ENCODE data around the gene INPP5D.

The INPP5D gene

DNA sequence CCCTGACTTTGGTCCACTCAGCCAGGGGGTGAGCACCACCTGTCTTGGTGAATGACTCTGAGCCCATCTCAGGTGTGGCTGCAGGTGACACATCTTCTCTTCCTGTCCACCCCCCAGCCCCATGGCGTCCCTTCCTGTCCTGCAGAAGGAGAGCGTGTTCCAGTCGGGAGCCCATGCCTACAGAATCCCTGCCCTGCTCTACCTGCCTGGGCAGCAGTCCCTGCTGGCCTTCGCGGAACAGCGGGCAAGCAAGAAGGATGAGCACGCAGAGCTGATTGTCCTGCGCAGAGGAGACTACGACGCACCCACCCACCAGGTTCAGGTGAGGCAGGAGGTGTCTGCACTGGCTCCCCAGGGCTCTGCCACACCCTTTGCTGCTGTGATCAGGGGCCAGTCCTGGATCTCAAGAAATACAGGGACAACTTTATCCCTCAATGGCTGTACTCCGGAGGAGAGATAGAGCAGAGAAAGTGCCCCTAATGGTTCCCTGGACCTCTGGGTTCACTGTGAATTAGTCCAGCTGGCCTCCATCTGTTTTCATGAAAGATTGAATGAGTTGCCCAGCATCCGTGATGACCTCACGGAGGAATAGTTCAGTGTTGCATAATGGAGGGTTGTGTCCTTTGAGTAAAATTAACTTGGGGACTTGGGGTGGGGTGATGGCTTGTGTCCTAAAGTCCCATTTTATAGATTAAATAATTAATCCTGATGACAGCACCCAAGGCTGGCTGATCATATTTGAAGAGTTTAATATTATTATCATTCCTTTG, 27.4 kb upstream of the INPP5D start, which contains the start of gene NEU2:
TSS of gene NEU2 (plus strand) at position 122 of the 770 bp plus-strand sequence. CDS start at position 122, 0 bp downstream.
- ATAC-seq = no peak
- TF ChIP-seq PPARA (CRISPR knock-in tag; IDR thresholded peaks at IDR 0.05; ENCODE audit: borderline replicate concordance) (no peak), ARNTL (CRISPR knock-in tag; IDR thresholded peaks at IDR 0.05; ENCODE audit: borderline replicate concordance, low read depth) (no peak), ZNF70 (CRISPR knock-in tag; IDR thresholded peaks at IDR 0.05) (no peak), TCF4 (CRISPR knock-in tag; IDR thresholded peaks at IDR 0.05; ENCODE audit: borderline replicate concordance) (no peak), TOX (CRISPR knock-in tag; IDR thresholded peaks at IDR 0.05; ENCODE audit: borderline replicate concordance) (no peak), ZFP3 (CRISPR knock-in tag; IDR thresholded peaks at IDR 0.05) (no peak), ESRRG (CRISPR knock-in tag; IDR thresholded peaks at IDR 0.05) (no peak), CSDC2 (CRISPR knock-in tag; IDR thresholded peaks at IDR 0.05) (no peak), ISL1 (CRISPR knock-in tag; IDR thresholded peaks at IDR 0.05) (no peak), CREB5 (CRISPR knock-in tag; IDR thresholded peaks at IDR 0.05; ENCODE audit: low read depth) (no peak), RARB (CRISPR knock-in tag; IDR thresholded peaks at IDR 0.05) (no peak)
- TF ChIP-seq, protein P1, sequence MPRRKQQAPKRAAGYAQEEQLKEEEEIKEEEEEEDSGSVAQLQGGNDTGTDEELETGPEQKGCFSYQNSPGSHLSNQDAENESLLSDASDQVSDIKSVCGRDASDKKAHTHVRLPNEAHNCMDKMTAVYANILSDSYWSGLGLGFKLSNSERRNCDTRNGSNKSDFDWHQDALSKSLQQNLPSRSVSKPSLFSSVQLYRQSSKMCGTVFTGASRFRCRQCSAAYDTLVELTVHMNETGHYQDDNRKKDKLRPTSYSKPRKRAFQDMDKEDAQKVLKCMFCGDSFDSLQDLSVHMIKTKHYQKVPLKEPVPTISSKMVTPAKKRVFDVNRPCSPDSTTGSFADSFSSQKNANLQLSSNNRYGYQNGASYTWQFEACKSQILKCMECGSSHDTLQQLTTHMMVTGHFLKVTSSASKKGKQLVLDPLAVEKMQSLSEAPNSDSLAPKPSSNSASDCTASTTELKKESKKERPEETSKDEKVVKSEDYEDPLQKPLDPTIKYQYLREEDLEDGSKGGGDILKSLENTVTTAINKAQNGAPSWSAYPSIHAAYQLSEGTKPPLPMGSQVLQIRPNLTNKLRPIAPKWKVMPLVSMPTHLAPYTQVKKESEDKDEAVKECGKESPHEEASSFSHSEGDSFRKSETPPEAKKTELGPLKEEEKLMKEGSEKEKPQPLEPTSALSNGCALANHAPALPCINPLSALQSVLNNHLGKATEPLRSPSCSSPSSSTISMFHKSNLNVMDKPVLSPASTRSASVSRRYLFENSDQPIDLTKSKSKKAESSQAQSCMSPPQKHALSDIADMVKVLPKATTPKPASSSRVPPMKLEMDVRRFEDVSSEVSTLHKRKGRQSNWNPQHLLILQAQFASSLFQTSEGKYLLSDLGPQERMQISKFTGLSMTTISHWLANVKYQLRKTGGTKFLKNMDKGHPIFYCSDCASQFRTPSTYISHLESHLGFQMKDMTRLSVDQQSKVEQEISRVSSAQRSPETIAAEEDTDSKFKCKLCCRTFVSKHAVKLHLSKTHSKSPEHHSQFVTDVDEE (CRISPR knock-in tag; IDR thresholded peaks at IDR 0.05) = no peak
- TF ChIP-seq, protein P2, sequence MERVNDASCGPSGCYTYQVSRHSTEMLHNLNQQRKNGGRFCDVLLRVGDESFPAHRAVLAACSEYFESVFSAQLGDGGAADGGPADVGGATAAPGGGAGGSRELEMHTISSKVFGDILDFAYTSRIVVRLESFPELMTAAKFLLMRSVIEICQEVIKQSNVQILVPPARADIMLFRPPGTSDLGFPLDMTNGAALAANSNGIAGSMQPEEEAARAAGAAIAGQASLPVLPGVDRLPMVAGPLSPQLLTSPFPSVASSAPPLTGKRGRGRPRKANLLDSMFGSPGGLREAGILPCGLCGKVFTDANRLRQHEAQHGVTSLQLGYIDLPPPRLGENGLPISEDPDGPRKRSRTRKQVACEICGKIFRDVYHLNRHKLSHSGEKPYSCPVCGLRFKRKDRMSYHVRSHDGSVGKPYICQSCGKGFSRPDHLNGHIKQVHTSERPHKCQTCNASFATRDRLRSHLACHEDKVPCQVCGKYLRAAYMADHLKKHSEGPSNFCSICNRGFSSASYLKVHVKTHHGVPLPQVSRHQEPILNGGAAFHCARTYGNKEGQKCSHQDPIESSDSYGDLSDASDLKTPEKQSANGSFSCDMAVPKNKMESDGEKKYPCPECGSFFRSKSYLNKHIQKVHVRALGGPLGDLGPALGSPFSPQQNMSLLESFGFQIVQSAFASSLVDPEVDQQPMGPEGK (CRISPR knock-in tag; IDR thresholded peaks at IDR 0.05; ENCODE audit: borderline replicate concordance) = no peak
- TF ChIP-seq, protein P3, sequence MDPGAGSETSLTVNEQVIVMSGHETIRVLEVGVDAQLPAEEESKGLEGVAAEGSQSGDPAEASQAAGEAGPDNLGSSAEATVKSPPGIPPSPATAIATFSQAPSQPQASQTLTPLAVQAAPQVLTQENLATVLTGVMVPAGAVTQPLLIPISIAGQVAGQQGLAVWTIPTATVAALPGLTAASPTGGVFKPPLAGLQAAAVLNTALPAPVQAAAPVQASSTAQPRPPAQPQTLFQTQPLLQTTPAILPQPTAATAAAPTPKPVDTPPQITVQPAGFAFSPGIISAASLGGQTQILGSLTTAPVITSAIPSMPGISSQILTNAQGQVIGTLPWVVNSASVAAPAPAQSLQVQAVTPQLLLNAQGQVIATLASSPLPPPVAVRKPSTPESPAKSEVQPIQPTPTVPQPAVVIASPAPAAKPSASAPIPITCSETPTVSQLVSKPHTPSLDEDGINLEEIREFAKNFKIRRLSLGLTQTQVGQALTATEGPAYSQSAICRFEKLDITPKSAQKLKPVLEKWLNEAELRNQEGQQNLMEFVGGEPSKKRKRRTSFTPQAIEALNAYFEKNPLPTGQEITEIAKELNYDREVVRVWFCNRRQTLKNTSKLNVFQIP (CRISPR knock-in tag; IDR thresholded peaks at IDR 0.05; ENCODE audit: borderline replicate concordance, low read depth) = no peak

DNA sequence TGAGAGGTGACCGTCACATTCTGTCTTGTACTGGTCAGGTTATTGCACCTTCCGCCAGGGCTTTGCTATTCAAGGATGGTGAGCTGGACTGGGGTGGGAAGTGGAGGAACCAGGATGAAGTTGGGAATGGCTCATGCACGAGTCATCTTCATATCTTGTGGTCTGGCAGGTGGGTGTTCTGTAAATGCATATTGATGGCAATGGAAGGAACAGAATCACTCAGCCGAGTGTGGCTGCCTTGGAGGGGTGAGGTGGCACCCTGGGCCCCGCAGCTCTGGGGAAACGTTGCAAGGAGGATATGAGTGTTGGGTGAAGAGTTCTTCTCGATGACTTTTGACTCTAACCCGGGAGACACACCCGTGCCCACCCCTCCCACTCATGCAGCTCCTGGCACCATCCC, 26.5 kb upstream of the INPP5D start:
- no peak for ATAC-seq
- no peak for TF ChIP-seq BACH2 (CRISPR knock-in tag; IDR thresholded peaks at IDR 0.05; ENCODE audit: borderline replicate concordance)
- no peak for TF ChIP-seq TOX (CRISPR knock-in tag; IDR thresholded peaks at IDR 0.05; ENCODE audit: borderline replicate concordance)
- TF ChIP-seq, protein P4, sequence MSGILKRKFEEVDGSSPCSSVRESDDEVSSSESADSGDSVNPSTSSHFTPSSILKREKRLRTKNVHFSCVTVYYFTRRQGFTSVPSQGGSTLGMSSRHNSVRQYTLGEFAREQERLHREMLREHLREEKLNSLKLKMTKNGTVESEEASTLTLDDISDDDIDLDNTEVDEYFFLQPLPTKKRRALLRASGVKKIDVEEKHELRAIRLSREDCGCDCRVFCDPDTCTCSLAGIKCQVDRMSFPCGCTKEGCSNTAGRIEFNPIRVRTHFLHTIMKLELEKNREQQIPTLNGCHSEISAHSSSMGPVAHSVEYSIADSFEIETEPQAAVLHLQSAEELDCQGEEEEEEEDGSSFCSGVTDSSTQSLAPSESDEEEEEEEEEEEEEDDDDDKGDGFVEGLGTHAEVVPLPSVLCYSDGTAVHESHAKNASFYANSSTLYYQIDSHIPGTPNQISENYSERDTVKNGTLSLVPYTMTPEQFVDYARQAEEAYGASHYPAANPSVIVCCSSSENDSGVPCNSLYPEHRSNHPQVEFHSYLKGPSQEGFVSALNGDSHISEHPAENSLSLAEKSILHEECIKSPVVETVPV (CRISPR knock-in tag; IDR thresholded peaks at IDR 0.05) = no peak
- TF ChIP-seq CSDC2 (CRISPR knock-in tag; IDR thresholded peaks at IDR 0.05) = no peak
- no peak for TF ChIP-seq ZFP3 (CRISPR knock-in tag; IDR thresholded peaks at IDR 0.05)
- no peak for TF ChIP-seq ZC3H10 (CRISPR knock-in tag; IDR thresholded peaks at IDR 0.05)
- TF ChIP-seq GLIS3 (CRISPR knock-in tag; IDR thresholded peaks at IDR 0.05) = no peak
- TF ChIP-seq PPARA (CRISPR knock-in tag; IDR thresholded peaks at IDR 0.05; ENCODE audit: borderline replicate concordance) = no peak
- no peak for TF ChIP-seq RARB (CRISPR knock-in tag; IDR thresholded peaks at IDR 0.05)
- no peak for TF ChIP-seq TCF4 (CRISPR knock-in tag; IDR thresholded peaks at IDR 0.05; ENCODE audit: borderline replicate concordance)
- TF ChIP-seq, protein P1 (CRISPR knock-in tag; IDR thresholded peaks at IDR 0.05) = no peak
- no peak for TF ChIP-seq ARNTL (CRISPR knock-in tag; IDR thresholded peaks at IDR 0.05; ENCODE audit: borderline replicate concordance, low read depth)
- TF ChIP-seq OSR1 (CRISPR knock-in tag; IDR thresholded peaks at IDR 0.05) = no peak
- TF ChIP-seq, protein P3 (CRISPR knock-in tag; IDR thresholded peaks at IDR 0.05; ENCODE audit: borderline replicate concordance, low read depth) = no peak
- TF ChIP-seq ESRRG (CRISPR knock-in tag; IDR thresholded peaks at IDR 0.05) = no peak
- no peak for TF ChIP-seq ZNF8 (CRISPR knock-in tag; IDR thresholded peaks at IDR 0.05)

Measured in SK-N-SH treated with all-trans-retinoic acid at 6 μM for 48 hours (cell line).